Muscle layer of duodenum (tissue), 2 donors: Measurements from ENCODE around the gene FLOT1.

Experiments
- H3K27ac ChIP-seq: one replicate; pipeline ENCODE4 v1.7.0; 2013; ENCODE audit warnings: mild to moderate bottlenecking, low read length
- H3K27me3 ChIP-seq: one replicate; pipeline ENCODE4 v1.7.0; 2013; ENCODE audit warnings: low read depth, mild to moderate bottlenecking, control low read depth, low read length
- H3K36me3 ChIP-seq, 2 donors: one replicate each; pipeline ENCODE4 v1.7.0; 2013; ENCODE audit warnings: low read length in 2 of 2, control low read depth in 1 of 2, mild to moderate bottlenecking in 1 of 2; ENCODE audit not compliant: insufficient read depth in 2 of 2, control insufficient read depth in 1 of 2
- H3K4me1 ChIP-seq, 2 donors: one replicate each; pipeline ENCODE4 v1.7.0; 2013; ENCODE audit warnings: low read length in 2 of 2, mild to moderate bottlenecking in 2 of 2, control low read depth in 1 of 2, moderate library complexity in 1 of 2; ENCODE audit not compliant: insufficient read depth in 2 of 2, control insufficient read depth in 1 of 2
- H3K4me3 ChIP-seq, 2 donors: one replicate each; pipeline ENCODE4 v1.7.0; 2013; ENCODE audit warnings: low read length in 2 of 2, low read depth in 1 of 2, mild to moderate bottlenecking in 1 of 2
- H3K9me3 ChIP-seq, 2 donors: one replicate each; pipeline ENCODE4 v1.7.0; 2013; ENCODE audit warnings: low read length in 2 of 2, control low read depth in 1 of 2, mild to moderate bottlenecking in 1 of 2; ENCODE audit not compliant: control insufficient read depth in 1 of 2
- donor health status: healthy.

Gene FLOT1

GRCh38 chr6:30686908-30687658 is 55.4 kb downstream of the FLOT1 start:
- Histone ChIP-seq H3K36me3 (peaks cover 0 to 6% of the 10 kb centered on the region in 2 donors), H3K27me3 (no peaks in the 10 kb centered on the region), H3K9me3 (no peaks in the 10 kb centered on the region), H3K27ac (peak overlapping the region; percentile 97), H3K4me1 (peaks cover 24 to 38% of the 10 kb centered on the region in 2 donors), H3K4me3 (peak overlapping the region; percentile 88 to 97)

- H3K4me1 ChIP-seq, result peaks cover 24 to 39% of the 10 kb centered on the region in 2 donors
- peaks cover 0 to 6% of the 10 kb centered on the region in 2 donors for H3K36me3 ChIP-seq
- H3K4me3 ChIP-seq, result peak within 1 kb of the TSS; percentile 88 to 97
- H3K27me3 ChIP-seq, result no peaks in the 10 kb centered on the region
- no peaks in the 10 kb centered on the region for H3K9me3 ChIP-seq
- H3K27ac ChIP-seq, result peak within 1 kb of the TSS; percentile 97
These were observed 56.2 kb downstream of the FLOT1 start, which contains the start of gene PPP1R18 for GRCh38 chr6:30686009-30686907. Gene PPP1R18 (minus strand): TSS chr6:30686645. CDS start chr6:30686018, 627 bp downstream.

GRCh38 chr6:30685157-30686008 is 57.1 kb downstream of the FLOT1 start:
- Histone ChIP-seq H3K4me1 (peaks cover 23 to 47% of the 10 kb centered on the region in 2 donors), H3K36me3 (peaks cover 1 to 6% of the 10 kb centered on the region in 2 donors), H3K27me3 (no peaks in the 10 kb centered on the region), H3K9me3 (no peaks in the 10 kb centered on the region), H3K27ac (peak overlapping the region; percentile 97), H3K4me3 (peak overlapping the region; percentile 88 to 97)

GRCh38 chr6:30684386-30685156 is 57.9 kb downstream of the FLOT1 start:
- Histone ChIP-seq H3K4me1 (peaks cover 23 to 48% of the 10 kb centered on the region in 2 donors), H3K9me3 (no peaks in the 10 kb centered on the region), H3K27ac (peak overlapping the region; percentile 97), H3K27me3 (no peaks in the 10 kb centered on the region), H3K4me3 (peak overlapping the region; percentile 88 to 97), H3K36me3 (peaks cover 6 to 9% of the 10 kb centered on the region in 2 donors)

- H3K9me3 ChIP-seq, result no peaks in the 10 kb centered on the region
- H3K4me3 ChIP-seq, result peak overlapping the region; percentile 88 to 97
- no peaks in the 10 kb centered on the region for H3K27me3 ChIP-seq
- H3K36me3 ChIP-seq, result peaks cover 6 to 12% of the 10 kb centered on the region in 2 donors
- H3K4me1 ChIP-seq, result peaks cover 22 to 50% of the 10 kb centered on the region in 2 donors
- peak overlapping the region; percentile 96 for H3K27ac ChIP-seq
These were observed 58.5 kb downstream of the FLOT1 start for GRCh38 chr6:30683980-30684338.

- peak overlapping the region; percentile 96 for H3K27ac ChIP-seq
- H3K36me3 ChIP-seq, result peaks cover 12% of the 10 kb centered on the region in 2 donors
- H3K4me3 ChIP-seq, result peak overlapping the region; percentile 88 to 97
- H3K4me1 ChIP-seq, result peaks cover 17 to 47% of the 10 kb centered on the region in 2 donors
- no peaks in the 10 kb centered on the region for H3K9me3 ChIP-seq
- H3K27me3 ChIP-seq, result no peaks in the 10 kb centered on the region
These were observed 59.1 kb downstream of the FLOT1 start for GRCh38 chr6:30683183-30683979.

GRCh38 chr6:30682143-30683117 is 60.1 kb downstream of the FLOT1 start:
- H3K9me3 ChIP-seq, result no peaks in the 10 kb centered on the region
- H3K27me3 ChIP-seq, result no peaks in the 10 kb centered on the region
- peak overlapping the region; percentile 96 for H3K27ac ChIP-seq
- H3K36me3 ChIP-seq, result peaks cover 12 to 19% of the 10 kb centered on the region in 2 donors
- peak overlapping the region; percentile 88 to 97 for H3K4me3 ChIP-seq
- H3K4me1 ChIP-seq, result peaks cover 11 to 40% of the 10 kb centered on the region in 2 donors

- no peaks in the 10 kb centered on the region for H3K27me3 ChIP-seq
- peak overlapping the region; percentile 96 for H3K27ac ChIP-seq
- peaks cover 15 to 23% of the 10 kb centered on the region in 2 donors for H3K36me3 ChIP-seq
- no peaks in the 10 kb centered on the region for H3K9me3 ChIP-seq
- peaks cover 11 to 40% of the 10 kb centered on the region in 2 donors for H3K4me1 ChIP-seq
- peak overlapping the region; percentile 88 to 97 for H3K4me3 ChIP-seq
These were observed 60.7 kb downstream of the FLOT1 start for GRCh38 chr6:30681766-30682142.
